ENCODE results near the gene EVC. TPM values are rescaled to one million over a fixed set of nuclear protein-coding genes. Genes with fewer than 3 reads are reported as not detected.

EVC gene
- total RNA-seq = 12.3 and 52.8 TPM in 2 replicates

GRCh38 chr4:5710961-5711478 is at the start of gene EVC:
EVC (plus strand) TSS chr4:5711201; CDS start chr4:5711381, 180 bp downstream.

DNA sequence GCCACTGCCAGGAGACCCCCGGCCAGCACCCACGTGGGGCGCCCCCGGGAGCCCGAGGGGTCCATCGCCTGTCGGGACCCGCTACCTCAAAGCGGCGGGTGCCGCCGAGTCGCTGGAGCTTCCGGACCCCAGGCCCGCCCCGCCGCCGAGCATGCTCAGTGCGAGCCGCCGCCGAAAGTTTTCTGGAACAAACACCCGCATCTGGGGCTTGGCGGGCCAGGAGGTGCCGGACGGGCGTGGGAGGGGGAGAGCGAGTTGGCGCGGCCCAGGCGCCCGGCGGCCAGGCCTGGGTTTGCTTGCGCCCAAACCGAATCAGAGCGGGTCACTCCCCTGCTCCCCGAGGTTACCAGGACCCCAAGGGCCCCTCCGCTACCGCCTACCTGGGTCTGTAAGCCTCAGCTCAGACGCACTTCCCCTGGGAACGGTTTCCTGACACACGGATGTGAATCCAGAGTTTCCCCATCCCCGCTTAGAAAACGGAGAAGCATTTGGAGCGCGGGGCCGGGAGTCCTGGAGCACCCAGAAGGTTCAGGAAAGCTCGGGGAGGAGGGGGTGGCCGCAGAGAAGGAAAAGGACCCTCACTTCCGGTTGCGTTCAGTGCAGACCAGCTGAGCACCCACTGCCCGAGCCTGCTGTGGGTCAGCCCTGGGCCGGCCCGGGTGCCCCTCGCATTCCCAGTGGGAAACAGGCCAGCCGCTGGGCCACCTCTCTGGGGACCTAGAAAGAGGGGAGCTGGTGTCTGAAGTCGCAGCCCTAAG is 2.4 kb upstream of the EVC start, which contains the start of gene EVC2:
TSS of gene EVC2 (minus strand) at position 111 of the 758 bp plus-strand sequence. CDS start at position 65, 46 bp downstream.

Other genes starting within 250 kb of the EVC start
- gene EVC2, start 2.6 kb upstream of the EVC start, total RNA-seq = 8.2 and 13.0 TPM in 2 replicates
- under 0.01 TPM in 1 of 2 replicates, not detected in the other for gene CRMP1, start 181.9 kb downstream of the EVC start, total RNA-seq